ENCODE results near the gene DCHS2. TPM values are rescaled to one million over a fixed set of nuclear protein-coding genes. Genes with fewer than 3 reads are reported as not detected.

Gene DCHS2
- total and polyA plus RNA-seq, 2 of the 8 experiments (the other 6 are each of a cell fraction or from before 2014, with no cell fraction given): 0.54 to 2.6 TPM

DNA sequence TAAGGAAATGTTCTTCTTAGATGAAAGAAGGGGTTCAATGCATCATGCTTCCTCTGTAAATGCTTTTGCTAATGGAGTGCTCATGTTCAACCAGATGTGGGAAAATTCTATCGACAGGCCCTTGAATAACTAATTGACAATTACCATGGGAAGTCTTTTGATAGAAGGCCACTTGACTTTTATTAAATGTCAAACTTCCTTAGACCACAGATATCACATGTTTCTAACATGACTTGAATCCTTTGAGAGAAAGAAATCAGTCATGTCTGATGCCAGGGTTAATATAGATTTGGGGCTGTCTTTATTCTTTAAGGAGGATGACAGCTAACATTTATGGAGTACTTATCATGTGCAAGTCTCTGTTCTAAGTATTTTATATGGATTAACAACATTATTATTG is 280.1 kb downstream of the DCHS2 start (continued):
- TF ChIP-seq EZH2 (IDR thresholded peaks at IDR 0.05; ENCODE audit: low read depth, low read length, severe bottlenecking) (no peak), RBBP5 (IDR thresholded peaks at IDR 0.05; ENCODE audit: borderline replicate concordance, low read depth, low read length) (no peak)
- TF ChIP-seq, protein P1, sequence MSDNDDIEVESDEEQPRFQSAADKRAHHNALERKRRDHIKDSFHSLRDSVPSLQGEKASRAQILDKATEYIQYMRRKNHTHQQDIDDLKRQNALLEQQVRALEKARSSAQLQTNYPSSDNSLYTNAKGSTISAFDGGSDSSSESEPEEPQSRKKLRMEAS (IDR thresholded peaks at IDR 0.05): no peak

Data from H1 (cell line).